GM23248 (cell line): ENCODE measurements around the gene MIA3. TPM values are rescaled to one million over a fixed set of nuclear protein-coding genes. Genes with fewer than 3 reads are reported as not detected.

Source experiments
- DNase-seq: peaks from one replicate; pipeline ENCODE4 v3.0.0-alpha.2; 2015
- H2AFZ ChIP-seq: fragments of 200-600 bp; sonication (generic); 2 replicates; pipeline ENCODE4 v1.6.1; 2016; ENCODE audit warnings: antibody characterized with exemption
- H3F3A ChIP-seq: fragments of 200-600 bp; sonication (generic); 2 replicates; pipeline ENCODE4 v1.6.1; 2016; ENCODE audit warnings: mild to moderate bottlenecking, antibody characterized with exemption, mixed run types; ENCODE audit not compliant: insufficient read depth
- H3K27ac ChIP-seq: fragments of 200-600 bp; sonication (generic); 2 replicates; pipeline ENCODE4 v1.5.1; 2016; ENCODE audit warnings: mild to moderate bottlenecking
- H3K27me3 ChIP-seq: fragments of 200-600 bp; sonication (generic); replicated peaks from 2 replicates; pipeline ENCODE4 v1.6.1; 2016; ENCODE audit warnings: mild to moderate bottlenecking; ENCODE audit not compliant: insufficient read depth
- H3K36me3 ChIP-seq: fragments of 200-600 bp; sonication (generic); 2 replicates; pipeline ENCODE4 v1.6.1; 2016; ENCODE audit warnings: low read depth, mild to moderate bottlenecking
- H3K4me1 ChIP-seq: fragments of 200-600 bp; sonication (generic); 2 replicates; pipeline ENCODE4 v1.6.1; 2016; ENCODE audit warnings: mild to moderate bottlenecking; ENCODE audit not compliant: insufficient read depth
- H3K4me2 ChIP-seq: fragments of 200-600 bp; sonication (generic); one replicate; pipeline ENCODE4 v1.6.1; 2016; ENCODE audit warnings: mild to moderate bottlenecking; ENCODE audit not compliant: unreplicated experiment
- H3K4me3 ChIP-seq: fragments of 200-600 bp; sonication (generic); 2 replicates; pipeline ENCODE4 v1.5.1; 2016; ENCODE audit warnings: mild to moderate bottlenecking
- H3K79me2 ChIP-seq: fragments of 200-600 bp; sonication (generic); 2 replicates; pipeline ENCODE4 v1.6.1; 2016; ENCODE audit warnings: mild to moderate bottlenecking; ENCODE audit not compliant: insufficient read depth
- H3K9ac ChIP-seq: fragments of 200-600 bp; sonication (generic); 2 replicates; pipeline ENCODE4 v1.6.1; 2016; ENCODE audit warnings: mild to moderate bottlenecking
- H3K9me2 ChIP-seq: fragments of 200-600 bp; sonication (generic); 2 replicates; pipeline ENCODE4 v1.6.1; 2016; ENCODE audit warnings: mixed run types, mild to moderate bottlenecking, moderate library complexity; ENCODE audit not compliant: insufficient read depth
- H3K9me3 ChIP-seq: fragments of 200-600 bp; sonication (generic); one replicate; pipeline ENCODE4 v1.6.1; 2017; ENCODE audit warnings: low read depth
- H4K20me1 ChIP-seq: fragments of 200-600 bp; sonication (generic); 2 replicates; pipeline ENCODE4 v1.6.0; 2016; ENCODE audit not compliant: insufficient read depth
- EZH2 ChIP-seq: fragments of 200-600 bp; sonication (generic); IDR thresholded peaks from 2 replicates; pipeline ENCODE4 v1.6.1; 2018; ENCODE audit warnings: antibody characterized with exemption, mild to moderate bottlenecking; ENCODE audit not compliant: insufficient read depth, poor library complexity, severe bottlenecking
- EZH2phosphoT487 ChIP-seq: fragments of 200-600 bp; sonication (generic); IDR thresholded peaks from 2 replicates; pipeline ENCODE4 v1.6.1; 2018; ENCODE audit warnings: antibody characterized with exemption, moderate library complexity, mild to moderate bottlenecking, low read depth; ENCODE audit not compliant: insufficient read depth
- WGBS, 2 experiments: methylation state at CpG; one replicate each; pipeline ENCODE4 v1.1.6; 2015 to 2017; ENCODE audit warnings: low lambda C conversion rate in 2 of 2, low coverage in 1 of 2; ENCODE audit errors: missing lambda C conversion rate in 2 of 2; 5-methylcytosine and 5-hydroxymethylcytosine counted together
- in situ Hi-C: fragments of 300-500 bp; cut with MboI; formaldehyde crosslinking; loops from 2 replicates; pipeline ENCODE4 v1.15.0; 2020
- polyA plus RNA-seq: library from polyadenylated mRNA; unstranded; fragments of >200 nt; fragmentation: Nextera tagmentation; extraction: Ambion mirVana; gene quantifications from 2 replicates; pipeline ENCODE4 v1.2.1, GENCODE V29; 2016
- total RNA-seq: library from RNA; depleted of rRNA; stranded (reverse); fragments of >200 nt; shearing (Covaris generic); gene quantifications from 2 replicates; pipeline ENCODE4 v1.2.3, GENCODE V29; 2014

Gene MIA3
- total and polyA plus RNA-seq, 2 experiments from 2014 or later: 35.8 to 47.5 TPM

DNA sequence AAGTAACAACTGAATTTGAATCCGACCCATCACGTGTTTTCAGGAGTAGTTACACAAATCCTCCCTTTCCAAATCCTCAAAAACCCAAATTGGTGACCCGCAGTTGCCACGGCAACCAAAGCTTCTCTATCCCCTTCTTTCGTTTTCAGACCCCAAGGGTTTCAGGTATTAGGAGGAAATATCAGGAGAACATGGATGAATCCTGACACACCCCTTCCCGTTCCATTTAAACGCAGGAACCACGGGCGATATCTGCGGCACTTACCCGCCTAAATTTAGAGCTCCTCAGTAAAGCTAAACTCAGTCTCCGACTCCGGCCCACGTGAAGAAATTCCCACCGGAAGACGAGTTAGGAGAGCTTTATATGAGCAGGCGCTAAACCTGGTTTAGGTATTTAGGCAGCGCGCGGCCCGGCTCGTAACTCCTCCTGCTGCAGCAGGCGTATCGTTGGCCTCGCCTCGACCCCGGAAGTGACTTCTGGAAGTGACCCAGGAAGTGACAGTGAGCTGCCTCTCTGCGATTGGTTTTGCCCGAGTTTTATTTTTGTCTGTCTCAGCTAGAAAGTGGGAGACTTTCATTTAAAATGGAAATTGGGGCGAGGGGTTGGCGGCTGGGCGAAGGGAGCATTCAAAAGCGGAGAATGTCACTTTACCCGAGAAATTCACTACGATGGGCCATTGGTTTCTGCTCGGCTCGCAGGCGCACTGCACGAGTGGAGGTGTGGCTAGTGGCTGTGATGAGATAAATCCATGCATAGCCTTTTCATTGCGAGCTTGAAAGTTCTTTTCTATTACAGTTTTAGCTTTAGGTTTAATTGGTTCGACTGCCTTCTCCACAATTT is 28.2 kb upstream of the MIA3 start, which contains the start of gene TAF1A:
Gene TAF1A (minus strand): TSS at position 472 of the 841 bp plus-strand sequence.
- Histone ChIP-seq H2AFZ (peak within 1 kb of the TSS; percentile 99), H3K27ac (peak within 1 kb of the TSS; percentile 78), H3F3A (peaks cover 23% of the 10 kb centered on the region), H4K20me1 (no peaks in the 10 kb centered on the region), H3K9ac (peak within 1 kb of the TSS; percentile 82), H3K27me3 (no peaks in the 10 kb centered on the region), H3K79me2 (peaks cover 50% of the 10 kb centered on the region), H3K4me2 (peak within 1 kb of the TSS; percentile 80), H3K4me1 (peaks cover 20% of the 10 kb centered on the region), H3K4me3 (peak within 1 kb of the TSS; percentile 91), H3K9me3 (no peaks in the 10 kb centered on the region), H3K9me2 (no peaks in the 10 kb centered on the region), H3K36me3 (peaks cover 17% of the 10 kb centered on the region; the same call in 1 of the 2 replicates)
- WGBS, 2 experiments: 0 to 1% methylated on average over 41 of the region's 41 CpGs
- TF ChIP-seq EZH2phosphoT487 (no peak), EZH2 (no peak)
- in situ Hi-C loops: no loop called here
- peak; percentile 92 for DNase-seq

DNA sequence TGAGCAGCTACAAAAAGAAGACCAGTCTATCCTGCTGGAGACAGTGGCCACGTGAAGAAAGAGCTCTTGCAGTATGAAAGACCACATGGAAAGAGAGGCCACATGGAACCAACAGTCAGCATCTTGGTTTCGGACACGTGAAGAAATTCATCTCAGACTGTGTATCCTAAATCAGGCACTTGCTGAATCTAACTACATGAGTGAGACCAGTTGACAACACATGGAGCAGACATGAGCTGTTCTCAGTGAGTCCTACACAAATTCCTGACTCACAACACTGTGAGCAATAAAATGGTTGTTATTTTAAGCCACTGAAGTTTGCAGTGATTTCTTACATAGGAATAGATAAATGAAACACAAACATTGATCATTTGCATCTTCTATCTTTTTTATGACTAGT is 25.7 kb upstream of the MIA3 start:
- in situ Hi-C loops: no loop called here
- H3K27ac ChIP-seq: peak overlapping the region; percentile 25; the same call in 1 of the 2 replicates
- H4K20me1 ChIP-seq: no peaks in the 10 kb centered on the region
- peaks cover 20% of the 10 kb centered on the region for H3K4me1 ChIP-seq
- H3K9me2 ChIP-seq: no peaks in the 10 kb centered on the region
- TF ChIP-seq EZH2phosphoT487: no peak
- no peak for TF ChIP-seq EZH2
- peaks cover 7% of the 10 kb centered on the region; the same call in 1 of the 2 replicates for H3K36me3 ChIP-seq
- peak overlapping the region; percentile 32; the same call in 1 of the 2 replicates for H2AFZ ChIP-seq
- no peaks in the 10 kb centered on the region for H3K27me3 ChIP-seq
- no peak overlapping the region for H3K4me3 ChIP-seq
- peak; percentile 85 for DNase-seq
- H3K9ac ChIP-seq: no peak overlapping the region
- WGBS, 2 experiments: 58% methylated on average over 3 of the region's 3 CpGs
- H3K79me2 ChIP-seq: peaks cover 25% of the 10 kb centered on the region
- H3F3A ChIP-seq: peaks cover 23% of the 10 kb centered on the region
- no peak overlapping the region for H3K4me2 ChIP-seq
- H3K9me3 ChIP-seq: no peaks in the 10 kb centered on the region

DNA sequence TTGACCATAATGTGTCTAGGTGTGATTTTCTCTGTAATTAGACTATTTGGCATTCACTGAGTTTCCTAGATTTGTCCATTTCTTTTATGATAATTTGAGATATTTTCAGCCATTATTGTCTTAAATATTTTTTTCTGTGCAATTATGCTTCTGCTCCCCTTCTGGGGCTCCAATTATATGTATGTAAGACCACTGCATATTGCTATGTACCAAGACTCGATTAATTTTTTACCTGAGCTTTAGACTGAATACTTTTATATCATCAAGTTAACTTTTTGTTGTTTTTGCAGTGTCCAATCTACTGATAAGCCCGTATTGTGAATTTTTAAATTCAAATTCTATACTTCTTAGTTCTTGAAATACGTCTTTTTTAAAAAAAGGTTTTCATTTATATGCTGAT is 23.1 kb upstream of the MIA3 start:
- Histone ChIP-seq H2AFZ (no peak overlapping the region), H3K9me3 (no peaks in the 10 kb centered on the region), H3K4me3 (no peak overlapping the region), H3K27me3 (no peaks in the 10 kb centered on the region), H3F3A (peaks cover 23% of the 10 kb centered on the region), H3K79me2 (no peaks in the 10 kb centered on the region; the same call in 1 of the 2 replicates), H3K4me1 (peaks cover 12% of the 10 kb centered on the region; the same call in 1 of the 2 replicates), H4K20me1 (no peaks in the 10 kb centered on the region), H3K36me3 (no peaks in the 10 kb centered on the region), H3K9me2 (no peaks in the 10 kb centered on the region), H3K27ac (no peak overlapping the region), H3K9ac (no peak overlapping the region), H3K4me2 (no peak overlapping the region)
- 72 to 81% methylated on average over 3 of the region's 3 CpGs for WGBS, 2 experiments
- in situ Hi-C loops: no loop called here
- TF ChIP-seq EZH2 (no peak), EZH2phosphoT487 (no peak)
- no peak for DNase-seq

DNA sequence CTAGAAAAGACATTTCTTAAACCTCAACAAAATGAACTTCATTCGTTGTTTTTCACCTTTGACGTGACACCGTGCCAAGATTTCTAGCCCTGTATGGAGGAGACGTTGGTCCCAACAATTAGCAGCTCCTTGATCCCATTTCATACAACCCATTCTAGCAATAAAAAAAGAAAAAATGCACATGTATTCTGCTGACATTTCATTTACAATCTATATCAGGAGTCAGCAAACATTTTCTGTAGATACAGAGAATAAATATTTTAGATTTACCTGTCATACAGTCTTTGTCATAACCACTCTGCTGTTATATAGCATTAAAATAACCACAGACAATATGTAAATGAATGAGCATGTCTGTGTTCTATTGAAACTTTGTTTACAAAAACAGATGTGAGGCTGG is 21.2 kb upstream of the MIA3 start:
- H3K4me2 ChIP-seq: no peak overlapping the region
- DNase-seq: no peak
- TF ChIP-seq EZH2 (no peak), EZH2phosphoT487 (no peak)
- H3K4me3 ChIP-seq: no peak overlapping the region
- no peak overlapping the region for H2AFZ ChIP-seq
- H3K9me2 ChIP-seq: no peaks in the 10 kb centered on the region
- WGBS, 2 experiments: 17 to 18% methylated on average over 4 of the region's 4 CpGs
- in situ Hi-C loops: no loop called here
- H3K36me3 ChIP-seq: no peaks in the 10 kb centered on the region
- H3K79me2 ChIP-seq: no peaks in the 10 kb centered on the region
- H3K27me3 ChIP-seq: no peaks in the 10 kb centered on the region
- H3K9ac ChIP-seq: no peak overlapping the region
- H3K4me1 ChIP-seq: peaks cover 8% of the 10 kb centered on the region; the same call in 1 of the 2 replicates
- peaks cover 16% of the 10 kb centered on the region for H3F3A ChIP-seq
- H3K9me3 ChIP-seq: no peaks in the 10 kb centered on the region
- no peak overlapping the region for H3K27ac ChIP-seq
- H4K20me1 ChIP-seq: no peaks in the 10 kb centered on the region
